Hindlimb muscle (tissue), 1 donor: ENCODE results near the gene HSPA9. TPM values are rescaled to one million over a fixed set of nuclear protein-coding genes. Genes with fewer than 3 reads are reported as not detected.
"Not testable (repeated sequence)": the region's sequence is repeated elsewhere in the genome, so short reads cannot be mapped to it uniquely, and the experiment has no call there.

Experiments used
- DNase-seq: peaks from one replicate; pipeline ENCODE4 v3.0.0-alpha.2; 2013
- polyA plus RNA-seq: library from polyadenylated mRNA; unstranded; fragments of 120-200 nt; gene quantifications from one replicate; pipeline ENCODE4 v1.2.1, GENCODE V29; 2013; ENCODE audit not compliant: insufficient read length

Gene HSPA9
- polyA plus RNA-seq, 1 donor = 138 TPM

DNA sequence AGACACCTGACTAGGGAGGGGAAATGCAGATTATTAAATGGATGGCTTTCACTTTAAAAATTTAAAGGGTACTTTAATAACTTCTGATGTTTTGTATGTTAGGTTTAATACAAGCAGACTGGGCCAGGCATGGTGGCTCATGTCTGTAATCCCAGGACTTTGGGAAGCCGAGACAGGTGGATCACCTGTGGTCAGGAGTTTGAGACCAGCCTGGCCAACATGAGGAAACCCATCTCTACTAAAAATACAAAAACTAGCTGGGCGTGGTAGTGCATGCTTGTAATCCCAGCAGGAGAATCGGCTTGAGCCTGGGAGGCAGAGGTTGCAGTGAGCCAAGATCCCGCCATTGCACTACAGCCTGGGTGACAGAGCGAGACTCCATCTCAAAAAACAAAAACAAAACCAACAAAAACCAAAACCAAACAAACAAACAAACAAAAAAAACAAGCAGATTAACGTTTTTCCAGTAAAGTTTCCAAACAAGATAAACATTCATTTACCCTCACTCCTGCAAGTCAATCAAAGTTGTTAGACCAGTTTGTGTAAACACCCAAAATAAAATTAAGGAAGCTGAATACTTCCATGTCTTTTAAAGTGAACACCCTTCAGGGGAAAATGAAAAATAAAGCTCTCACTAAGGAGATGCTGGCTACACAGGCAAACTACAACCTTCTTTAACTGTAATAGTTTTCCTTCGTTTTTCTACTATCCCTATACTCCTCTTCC lies 46.3 kb downstream of the HSPA9 start:
- no peak for DNase-seq

DNA sequence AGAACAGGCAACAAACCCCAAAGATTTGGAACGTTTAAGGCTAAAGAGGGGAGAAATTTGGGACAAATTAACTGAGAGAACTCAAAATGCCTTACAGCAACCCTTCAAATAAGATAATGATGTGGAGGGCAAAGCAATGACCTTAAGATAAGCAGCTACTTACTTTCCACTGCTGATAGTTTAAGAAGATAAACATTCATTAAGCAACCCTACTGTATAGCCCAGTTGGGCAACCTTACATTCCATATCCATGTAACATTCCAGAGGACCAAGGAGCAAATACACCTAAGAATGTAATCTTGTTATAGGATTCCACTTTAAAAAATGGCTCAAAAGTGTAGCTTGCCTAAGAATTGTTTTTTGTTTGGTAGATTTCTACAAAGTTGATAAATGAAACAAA lies 47.0 kb downstream of the HSPA9 start:
- DNase-seq = no peak

DNA sequence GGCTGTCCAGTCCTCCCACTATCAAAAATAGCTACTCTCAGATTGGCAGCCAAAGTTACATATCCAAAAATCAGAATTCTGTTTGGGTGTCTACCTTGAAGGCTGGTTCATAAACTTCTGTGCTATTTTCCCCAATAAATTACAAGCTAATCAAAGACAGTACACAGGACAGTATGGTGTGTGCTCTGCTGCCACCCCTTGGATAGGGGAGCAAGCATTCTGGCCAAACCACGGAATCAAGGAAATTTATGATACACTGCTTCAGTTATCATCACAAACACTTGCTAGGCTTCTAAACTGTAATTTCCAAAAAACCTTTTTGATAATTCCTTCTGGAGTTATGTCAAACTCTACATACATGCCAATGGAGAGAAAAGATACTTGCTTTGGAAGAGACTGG lies 48.0 kb downstream of the HSPA9 start:
- no peak for DNase-seq

DNA sequence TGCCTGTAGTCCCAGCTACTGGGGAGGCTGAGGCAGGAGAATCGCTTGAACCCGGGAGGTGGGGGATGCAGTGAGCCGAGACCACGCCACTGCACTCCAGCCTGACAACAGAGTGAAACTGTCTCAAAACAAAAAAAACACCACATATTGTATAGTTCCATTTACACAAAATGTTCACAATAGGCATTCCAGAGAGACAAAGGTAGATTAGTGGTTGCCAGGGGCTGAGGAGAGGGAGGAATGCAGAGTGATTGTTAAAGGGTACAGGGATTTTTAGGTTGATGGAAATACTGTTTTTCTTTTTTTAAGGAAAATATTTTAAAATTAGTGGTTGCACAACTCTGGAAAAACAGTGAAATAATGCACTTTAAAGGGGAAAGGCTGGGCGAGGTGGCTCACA lies 51.8 kb downstream of the HSPA9 start:
- no peak for DNase-seq

DNA sequence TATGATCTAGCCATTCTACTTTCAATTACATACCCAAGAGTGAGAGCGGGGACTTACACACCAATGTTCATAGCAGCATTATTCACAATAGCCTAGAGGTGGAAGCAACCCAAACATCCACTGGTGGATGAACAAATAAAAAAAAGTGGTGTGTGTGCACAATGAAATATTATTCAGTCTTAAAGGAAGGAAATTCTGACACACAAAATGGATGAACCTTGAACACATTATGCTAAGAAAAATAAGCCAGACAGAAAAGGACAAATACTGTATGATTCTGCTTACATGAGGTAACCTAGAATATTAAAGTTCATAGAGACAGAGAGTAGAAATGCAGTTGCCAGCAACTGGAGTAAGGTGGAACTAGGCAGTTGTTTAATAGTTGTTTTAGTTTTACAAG lies 54.2 kb downstream of the HSPA9 start:
- no peak for DNase-seq

DNA sequence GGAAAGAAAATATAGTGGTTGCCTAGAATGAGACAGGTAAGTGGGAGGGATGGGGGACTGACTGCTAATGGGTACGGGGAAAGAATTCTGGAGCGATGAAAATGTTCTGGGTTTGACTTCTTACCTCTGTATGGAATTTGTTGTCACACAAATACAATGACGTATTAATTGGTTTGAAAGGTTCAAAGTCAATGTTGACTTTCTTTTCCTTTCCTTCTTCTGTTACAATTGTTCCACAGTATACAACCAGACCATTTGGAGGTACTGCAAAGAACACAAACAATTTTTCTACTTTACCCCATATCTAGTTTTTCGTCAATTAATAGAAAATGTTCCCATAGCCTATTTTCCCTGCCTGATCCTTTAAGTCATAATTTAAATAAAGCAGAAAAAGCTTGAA lies 57.8 kb downstream of the HSPA9 start:
- no peak for DNase-seq

DNA sequence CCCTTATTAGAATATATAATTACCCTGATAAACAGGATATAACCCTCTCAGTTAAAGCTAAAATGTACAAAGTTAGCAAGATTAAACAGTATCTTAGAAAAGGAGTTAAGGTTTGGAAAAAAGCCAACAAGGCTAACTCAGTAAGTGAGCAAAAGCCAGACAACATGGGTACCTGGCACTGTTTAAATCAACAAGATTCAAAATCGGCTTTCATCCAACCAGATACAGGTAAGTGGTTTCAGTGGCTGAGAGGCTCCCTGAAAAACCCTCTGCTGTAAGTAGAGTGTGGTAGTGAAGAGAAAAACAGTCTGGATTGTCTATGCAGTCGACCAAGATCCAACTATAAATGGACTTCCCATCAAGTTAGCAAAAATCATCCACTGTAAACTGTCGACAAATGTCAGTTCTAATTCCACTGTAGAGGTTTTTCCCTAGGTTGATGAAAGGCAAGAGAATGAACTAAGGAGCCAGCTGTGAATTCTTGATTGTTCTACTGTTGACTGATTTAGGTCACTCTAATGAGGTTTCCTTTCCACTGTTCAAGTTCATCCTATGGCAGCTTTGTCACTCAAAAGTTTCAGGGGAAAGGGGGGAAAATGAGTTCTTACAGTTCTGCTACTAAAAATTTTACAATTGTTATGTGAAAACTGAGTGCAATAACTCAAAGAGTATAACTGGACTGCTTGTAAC lies 59.5 kb downstream of the HSPA9 start:
- no peak for DNase-seq

DNA sequence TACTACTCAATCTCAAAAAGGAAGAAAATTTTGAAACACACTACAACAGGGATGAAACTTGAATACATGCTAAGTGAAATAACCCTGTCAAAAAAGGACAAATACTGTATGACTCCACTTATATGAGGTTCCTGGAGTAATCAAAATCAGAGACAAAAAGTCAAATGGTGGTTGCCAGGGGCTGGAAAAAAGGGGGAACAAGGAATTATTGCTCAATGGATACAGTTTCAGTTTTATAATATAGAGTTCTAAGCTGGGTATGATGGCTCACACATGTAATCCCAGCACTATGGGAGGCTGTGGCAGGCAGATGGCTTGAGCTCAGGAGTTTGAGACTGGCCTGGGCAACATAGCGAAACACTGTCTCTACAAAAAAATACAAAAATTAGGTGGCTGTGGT lies 61.2 kb downstream of the HSPA9 start:
- DNase-seq = no peak

DNA sequence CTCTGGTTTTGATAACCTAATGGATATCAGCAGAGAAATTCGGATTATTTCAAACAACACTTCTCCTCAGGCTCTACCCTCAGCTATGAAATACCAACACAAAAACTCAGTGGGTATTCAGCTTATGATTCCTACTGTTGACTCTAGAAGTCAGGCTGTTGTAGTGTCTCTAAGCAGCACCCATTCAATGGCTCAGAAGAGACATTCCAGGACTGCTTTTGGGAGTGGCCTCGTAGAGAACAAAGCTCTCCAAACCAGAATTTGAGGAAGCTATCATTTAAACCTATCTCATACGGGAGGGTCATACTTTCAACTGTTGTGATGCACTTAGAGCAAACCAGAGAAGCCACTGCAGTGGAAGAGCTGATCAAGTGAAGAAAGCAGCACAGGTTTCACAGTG lies 66.2 kb downstream of the HSPA9 start:
- no peak for DNase-seq

DNA sequence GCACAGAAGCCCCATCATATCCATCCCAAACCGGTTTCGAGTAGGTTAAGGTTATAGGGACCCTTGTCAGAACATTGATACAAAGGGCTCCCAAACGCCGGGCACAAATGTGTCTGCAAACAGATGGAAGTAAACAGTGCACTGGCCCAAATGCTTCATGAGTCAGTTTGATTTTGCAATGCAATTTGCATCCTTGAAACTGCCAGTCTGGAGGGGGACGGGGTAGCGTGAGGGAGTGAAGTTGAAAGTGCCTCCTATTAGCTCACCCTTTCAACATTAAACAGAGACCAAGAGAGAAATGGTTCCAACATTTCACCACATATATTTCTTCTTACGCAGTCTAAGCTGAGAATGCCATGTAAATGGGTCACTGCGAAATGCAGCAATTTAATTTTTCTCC lies 67.7 kb downstream of the HSPA9 start:
- not testable (repeated sequence) for DNase-seq

DNA sequence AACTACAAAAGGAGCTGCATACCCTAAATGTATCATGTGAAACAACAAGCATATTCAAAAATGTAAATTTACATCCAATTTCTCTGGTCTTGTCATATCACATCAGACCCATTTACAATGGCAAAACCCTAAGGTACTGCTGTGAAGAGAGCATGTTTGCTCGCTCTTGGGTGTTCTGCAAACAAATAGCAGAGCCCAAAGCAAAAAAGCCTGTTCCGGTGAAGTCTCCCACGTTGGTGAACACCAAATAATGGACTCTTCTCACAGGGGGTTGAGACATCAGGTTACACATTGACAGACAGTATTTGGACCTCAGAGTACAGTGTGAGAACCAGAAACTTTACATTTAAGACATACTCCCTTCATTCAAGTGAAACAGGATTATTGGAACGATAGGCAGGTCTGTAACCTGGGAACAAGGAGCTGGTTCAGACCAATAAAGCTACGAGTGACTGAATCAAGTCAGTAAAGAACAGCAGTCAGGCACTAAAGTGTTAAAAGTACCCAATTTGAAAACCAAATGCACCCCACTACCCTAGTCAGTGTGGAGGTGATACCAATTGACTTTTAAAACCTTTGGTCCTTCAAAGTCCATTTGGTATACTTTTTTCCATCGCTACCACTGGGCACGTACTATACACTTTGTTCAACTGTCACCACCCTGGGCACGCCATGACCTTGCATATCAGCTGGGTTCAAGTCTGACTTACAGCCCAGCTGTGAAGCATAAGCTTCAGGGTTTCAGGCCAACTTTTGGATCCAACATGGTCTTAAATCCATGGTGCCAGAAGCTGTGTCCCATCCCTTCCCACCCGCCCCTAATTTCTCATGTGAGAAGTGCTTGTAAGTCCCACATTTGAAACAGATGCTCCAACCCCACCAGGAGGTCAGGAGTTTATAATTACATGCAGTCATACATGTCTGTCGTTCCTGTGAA lies 68.6 kb downstream of the HSPA9 start:
- no peak for DNase-seq

DNA sequence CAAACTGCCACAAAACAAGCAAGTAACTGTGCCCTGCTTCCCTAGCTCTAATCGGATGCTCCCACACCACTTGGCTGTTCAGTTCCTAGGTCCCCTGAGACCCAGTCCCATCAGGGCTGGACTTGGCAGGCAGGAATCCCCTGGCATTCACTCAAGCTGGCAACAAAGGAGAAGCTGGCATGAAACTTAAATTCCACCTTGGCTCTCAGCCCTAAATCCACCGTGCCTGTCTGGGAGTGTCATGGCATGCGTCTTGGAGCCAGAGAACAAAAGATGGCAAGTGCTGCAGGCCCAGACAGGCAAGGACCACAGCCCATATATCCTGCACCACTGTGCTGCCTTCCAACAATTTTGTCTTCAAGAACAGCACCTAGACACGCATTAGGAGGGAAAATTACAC lies 70.4 kb downstream of the HSPA9 start:
- no peak for DNase-seq

Other genes with a start within 250 kb of the HSPA9 start
- gene CDC25C, start 243.6 kb downstream of the HSPA9 start, polyA plus RNA-seq = 2.4 TPM
- 42.4 TPM for gene FAM53C, start 237.1 kb downstream of the HSPA9 start, polyA plus RNA-seq
- gene KDM3B, start 222.7 kb downstream of the HSPA9 start, polyA plus RNA-seq = 71.8 TPM
- gene REEP2, start 136.3 kb downstream of the HSPA9 start, polyA plus RNA-seq = 28.2 TPM
- 152 TPM for gene EGR1, start 109.9 kb downstream of the HSPA9 start, polyA plus RNA-seq
- 39.6 TPM for gene ETF1, start 32.2 kb downstream of the HSPA9 start, polyA plus RNA-seq
- gene CTNNA1, start 178.0 kb upstream of the HSPA9 start, polyA plus RNA-seq = 306 TPM